Measurements from ENCODE around the gene MIA2.

Gene MIA2

GRCh38 chr14:39431416-39432178 is 197.9 kb downstream of the MIA2 start:
- intact Hi-C loops (cut with DNase I) = loop anchor here (5.0 kb wide), 3 partner anchors 164 to 329 kb away; partner anchors contain the start of genes PNN and SEC23A
- DNase-seq = peak in 9 of 10 donors; percentile 22 to 89 (median 28)

GRCh38 chr14:39432179-39432618 is 198.5 kb downstream of the MIA2 start, which contains the start of gene FBXO33:
TSS of gene FBXO33 (minus strand) at chr14:39432433. CDS start at chr14:39432162, 271 bp downstream.
- intact Hi-C loops (cut with DNase I) = loop anchor here (5.0 kb wide), 3 partner anchors 165 to 330 kb away; partner anchors contain the start of genes PNN and SEC23A
- peak; percentile 94 to 100 (median 97) for DNase-seq

- intact Hi-C loops (cut with DNase I) = loop anchor here (5.0 kb wide), 3 partner anchors 166 to 331 kb away; partner anchors contain the start of genes PNN and SEC23A
- DNase-seq = peak; percentile 68 to 97 (median 80)
Measured at GRCh38 chr14:39432619-39433451, 199.1 kb downstream of the MIA2 start.

GRCh38 chr14:39433452-39433813 is 199.7 kb downstream of the MIA2 start:
- intact Hi-C loops (cut with DNase I) = loop anchor here (5.0 kb wide), 3 partner anchors 166 to 331 kb away; partner anchors contain the start of genes PNN and SEC23A
- no peak for DNase-seq

- no peak for DNase-seq
- intact Hi-C loops (cut with DNase I) = loop anchor here (5.0 kb wide), 3 partner anchors 167 to 332 kb away; partner anchors contain the start of genes PNN and SEC23A
Measured at GRCh38 chr14:39434401-39434800, 200.7 kb downstream of the MIA2 start.

- intact Hi-C loops (cut with DNase I) = no loop called here
- no peak for DNase-seq
Measured at GRCh38 chr14:39435241-39435640, 201.5 kb downstream of the MIA2 start.
